GM19099 (cell line): Measurements from ENCODE around the gene LAMA3.

Experiments used
- POLR2A ChIP-seq: IDR thresholded peaks from 3 replicates; pipeline ENCODE4 v1.6.1; 2011; ENCODE audit warnings: low read depth; ENCODE audit not compliant: insufficient read length; ENCODE audit errors: extremely low read depth

Gene LAMA3

DNA sequence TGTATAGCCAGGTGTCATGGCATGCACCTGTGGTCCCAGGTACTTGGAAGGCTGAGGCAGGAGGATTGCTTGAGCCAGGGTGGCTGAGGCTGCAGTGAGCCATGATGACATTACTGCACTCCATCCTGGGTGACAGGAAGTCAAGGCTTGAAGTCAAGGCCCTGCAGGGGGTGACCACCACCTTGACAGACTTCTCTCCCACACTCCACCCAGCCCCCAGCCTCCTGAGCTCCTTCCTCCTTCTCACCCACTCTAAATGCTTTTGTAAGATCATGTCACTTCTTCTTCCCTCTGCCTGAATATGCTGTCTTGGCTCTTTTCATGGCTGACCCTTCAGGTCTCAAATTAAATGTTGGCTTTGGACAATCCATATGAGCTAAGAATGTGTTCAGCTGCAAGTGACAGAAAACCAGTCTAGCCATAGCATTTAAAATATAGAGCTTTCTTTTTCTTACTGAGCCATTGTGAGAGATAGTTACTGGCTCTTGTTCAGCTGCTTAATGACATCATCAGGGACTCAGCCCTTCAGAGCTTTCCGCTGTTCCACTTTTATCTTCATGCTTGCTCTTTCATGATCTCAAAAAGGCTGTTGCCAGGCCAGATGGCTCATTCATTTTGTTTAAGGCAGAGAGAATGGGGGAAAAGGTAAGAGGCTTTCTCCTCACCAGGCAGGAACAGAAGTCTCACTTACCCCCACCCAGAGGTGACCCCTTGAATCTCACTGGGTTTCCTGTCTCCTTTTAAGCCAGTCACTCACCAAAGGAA lies 288.6 kb downstream of the LAMA3 start:
- TF ChIP-seq POLR2A, result no peak

GRCh38 chr18:23981369-23981980 lies 292.2 kb downstream of the LAMA3 start:
- TF ChIP-seq POLR2A, result no peak

DNA sequence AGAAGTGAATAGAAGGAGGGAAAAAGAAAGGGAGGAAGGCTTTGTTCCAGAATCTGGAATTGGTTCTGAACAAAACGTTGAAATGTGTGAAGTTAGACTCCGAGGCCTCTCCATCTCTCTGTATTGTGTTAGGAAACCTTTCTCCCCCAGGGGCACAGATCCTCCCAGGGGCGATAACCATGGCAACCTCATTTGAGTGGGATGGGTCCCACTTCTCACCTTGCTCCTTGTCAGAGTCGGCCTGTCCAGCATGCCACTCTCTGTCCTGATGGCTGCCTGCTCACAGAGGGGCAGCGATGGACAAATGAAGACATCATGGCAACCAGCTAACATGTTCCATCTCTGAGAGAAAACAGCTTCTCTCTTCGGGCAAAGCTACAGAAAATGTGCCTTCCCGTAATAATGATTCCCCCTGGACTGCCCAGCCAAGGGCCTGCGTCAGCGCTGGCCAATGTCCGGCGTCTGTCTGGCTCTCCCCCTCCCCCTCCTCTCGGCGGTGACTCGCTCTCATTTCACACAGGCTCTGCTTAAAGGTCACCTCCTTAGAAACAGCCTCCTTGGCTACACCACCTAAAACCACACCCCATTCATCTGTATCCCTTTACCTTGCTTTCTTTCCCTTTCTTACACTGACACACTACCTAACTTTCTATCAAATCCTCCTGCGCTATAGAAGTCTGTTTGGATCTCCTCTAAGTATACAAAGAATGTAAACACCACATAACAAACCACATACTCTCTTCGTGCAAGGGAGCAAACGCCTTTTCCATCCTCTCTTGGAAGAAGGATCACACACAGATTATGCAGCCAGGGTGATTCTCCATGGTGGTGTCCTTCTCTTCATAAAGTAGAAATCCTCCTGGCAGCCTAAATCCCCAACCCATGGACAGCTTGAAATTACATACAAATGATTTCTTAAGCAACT lies 293.2 kb downstream of the LAMA3 start:
- TF ChIP-seq POLR2A, result no peak

- TF ChIP-seq POLR2A, result no peak
Measured at GRCh38 chr18:23983112-23983511, 293.9 kb downstream of the LAMA3 start.

- no peak for TF ChIP-seq POLR2A
Measured at GRCh38 chr18:23986600-23987359, 297.5 kb downstream of the LAMA3 start.

- no peak for TF ChIP-seq POLR2A
Measured at GRCh38 chr18:23990474-23991410, 301.5 kb downstream of the LAMA3 start.

DNA sequence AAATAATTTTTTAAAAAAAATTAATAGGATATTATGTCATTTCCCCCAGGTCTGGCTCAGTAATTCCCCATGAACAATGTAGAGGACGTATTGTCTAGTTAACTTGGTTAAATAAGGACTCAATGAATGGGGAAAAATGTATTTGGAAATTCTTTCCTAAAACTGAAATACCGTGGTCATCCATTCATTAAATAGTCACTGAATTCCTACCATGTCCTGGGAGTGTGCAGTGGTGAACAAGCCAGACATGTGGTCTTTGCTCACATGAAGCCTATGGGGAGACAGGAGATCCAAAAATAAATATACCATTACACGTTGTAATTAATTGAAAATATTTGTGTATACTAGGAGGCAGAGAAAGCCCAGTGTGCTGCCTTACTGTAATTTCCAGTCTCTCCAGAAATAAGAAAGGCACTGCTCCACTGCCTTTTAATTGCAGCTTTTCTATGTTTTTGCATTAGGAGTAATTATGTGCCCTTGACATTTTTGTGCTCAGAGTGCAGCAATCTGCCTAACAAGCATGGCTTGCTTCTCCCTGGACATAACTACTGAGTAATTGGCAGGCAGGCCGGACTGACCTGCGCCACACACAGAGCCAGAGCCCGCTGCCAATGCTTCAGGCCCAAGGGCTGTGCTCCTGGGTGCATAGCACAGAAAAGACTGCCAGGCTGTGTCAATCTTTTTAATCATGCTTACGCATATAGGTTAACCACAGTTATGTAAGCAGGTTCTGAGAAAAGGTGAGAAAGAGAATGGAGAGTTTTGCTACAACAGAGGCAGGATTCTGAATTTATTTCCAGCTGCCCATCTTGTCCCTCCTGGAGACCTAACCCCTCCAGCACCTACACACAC lies 303.1 kb downstream of the LAMA3 start:
- TF ChIP-seq POLR2A, result no peak

- TF ChIP-seq POLR2A, result no peak
Measured at GRCh38 chr18:23992941-23993280, 303.7 kb downstream of the LAMA3 start.

- TF ChIP-seq POLR2A, result no peak
Measured at GRCh38 chr18:23994361-23994902, 305.2 kb downstream of the LAMA3 start.

GRCh38 chr18:23995180-23995579 lies 305.9 kb downstream of the LAMA3 start:
- TF ChIP-seq POLR2A, result no peak

DNA sequence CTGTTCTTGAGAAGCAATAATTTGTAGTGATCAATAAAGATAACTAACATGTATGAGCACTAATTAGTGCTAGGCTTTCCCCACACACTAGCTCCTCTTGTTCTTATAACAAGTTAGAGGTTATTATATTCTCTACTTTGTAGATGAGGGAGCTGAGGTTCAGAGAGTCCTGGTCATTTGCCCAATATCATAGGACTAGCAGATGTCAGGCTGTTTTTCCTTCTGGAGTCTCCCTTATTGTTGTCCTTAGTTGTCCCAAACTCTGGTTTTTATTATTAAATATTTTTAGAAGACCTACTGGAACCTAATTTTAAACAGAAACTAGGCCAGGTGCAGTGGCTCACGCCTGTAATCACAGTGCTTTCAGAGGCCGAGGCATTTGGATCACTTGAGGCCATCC lies 308.8 kb downstream of the LAMA3 start:
- TF ChIP-seq POLR2A, result no peak

DNA sequence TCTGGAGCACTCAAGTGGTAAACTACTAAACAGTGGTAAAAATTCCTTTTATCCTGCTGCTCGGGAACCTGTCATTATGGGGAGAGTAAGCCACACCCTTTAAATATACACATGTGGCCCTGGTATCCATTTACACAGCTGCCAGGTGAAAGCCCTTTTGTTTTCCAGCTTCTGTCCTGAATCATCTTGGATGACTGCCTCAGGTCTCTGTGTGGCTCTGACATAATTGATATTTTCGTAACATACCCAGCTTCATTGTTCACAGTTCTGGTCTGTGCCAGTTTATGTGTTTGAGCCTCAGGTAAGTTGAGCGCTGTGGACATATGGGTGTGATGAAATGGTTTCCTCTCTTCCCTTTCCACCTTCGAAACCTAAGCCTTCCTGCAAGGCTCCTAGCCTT lies 309.6 kb downstream of the LAMA3 start:
- no peak for TF ChIP-seq POLR2A
